Right cardiac atrium (tissue), 5 donors: ENCODE data around the gene MAMDC4. TPM values are rescaled to one million over a fixed set of nuclear protein-coding genes. Genes with fewer than 3 reads are reported as not detected.

Experiments
- ATAC-seq, 2 donors: fragments of 200-7000 bp; cut with Tn5 transposase; one replicate each; pipeline versions ENCODE4 v1.8.0 to v1.9.1; 2020; ENCODE audit warnings: moderate library complexity in 2 of 2, mild to moderate bottlenecking in 1 of 2
- DNase-seq, 3 donors: peaks; one replicate each; pipeline ENCODE4 v3.0.0-alpha.2; 2020
- H3K27ac ChIP-seq: one replicate; pipeline ENCODE4 v1.5.1; 2013; ENCODE audit warnings: mild to moderate bottlenecking, low read length, control low read depth, moderate library complexity
- H3K27me3 ChIP-seq: one replicate; pipeline ENCODE4 v1.6.1; 2013; ENCODE audit not compliant: control insufficient read depth, insufficient read depth
- H3K4me1 ChIP-seq: one replicate; pipeline ENCODE4 v1.6.1; 2013; ENCODE audit warnings: low read length; ENCODE audit not compliant: control insufficient read depth, insufficient read depth
- H3K4me3 ChIP-seq: one replicate; pipeline ENCODE4 v1.5.1; 2013; ENCODE audit warnings: low read length, control low read depth
- H3K9me3 ChIP-seq: one replicate; pipeline ENCODE4 v1.6.1; 2013; ENCODE audit warnings: low read length; ENCODE audit not compliant: control insufficient read depth
- WGBS: extraction: QIAGEN DNeasy Blood & Tissue Kit; methylation state at CpG from one replicate; pipeline ENCODE4 v1.1.7; 2013; 5-methylcytosine and 5-hydroxymethylcytosine counted together
- intact Hi-C, 4 donors: fragments of 100-400 bp; cut with DNase I; formaldehyde crosslinking; loops; one replicate each; pipeline versions ENCODE4 v1.11.0 to v1.14.0; 2022 to 2023
- polyA plus RNA-seq: library from polyadenylated mRNA; stranded (reverse); fragments of 200-250 nt; gene quantifications from one replicate; pipeline ENCODE4 v1.2.3, GENCODE V29; 2013
- total RNA-seq, 4 donors: library from RNA; stranded (reverse); fragmentation: NEBNext Ultra II Directional; extraction: Animal tissue kit (Norgen Biotek cat#: 25700); gene quantifications; one replicate each; pipeline ENCODE4 v1.2.1, GENCODE V29; 2021
- donor health status: healthy with polysubstance abuse.
- donor health status: DM: no; HTN: yes; CAD: no.
- donor health status: DM: no; HTN: no; CAD: no.
- donor health status: DM: no; HTN: yes; CAD: no; lungs with severe emphysema.
- donor health status: DM: yes; HTN: yes; CAD: no.

Gene MAMDC4
- total and polyA plus RNA-seq, 5 donors: 3.0 to 10.8 (median 5.2) TPM

DNA sequence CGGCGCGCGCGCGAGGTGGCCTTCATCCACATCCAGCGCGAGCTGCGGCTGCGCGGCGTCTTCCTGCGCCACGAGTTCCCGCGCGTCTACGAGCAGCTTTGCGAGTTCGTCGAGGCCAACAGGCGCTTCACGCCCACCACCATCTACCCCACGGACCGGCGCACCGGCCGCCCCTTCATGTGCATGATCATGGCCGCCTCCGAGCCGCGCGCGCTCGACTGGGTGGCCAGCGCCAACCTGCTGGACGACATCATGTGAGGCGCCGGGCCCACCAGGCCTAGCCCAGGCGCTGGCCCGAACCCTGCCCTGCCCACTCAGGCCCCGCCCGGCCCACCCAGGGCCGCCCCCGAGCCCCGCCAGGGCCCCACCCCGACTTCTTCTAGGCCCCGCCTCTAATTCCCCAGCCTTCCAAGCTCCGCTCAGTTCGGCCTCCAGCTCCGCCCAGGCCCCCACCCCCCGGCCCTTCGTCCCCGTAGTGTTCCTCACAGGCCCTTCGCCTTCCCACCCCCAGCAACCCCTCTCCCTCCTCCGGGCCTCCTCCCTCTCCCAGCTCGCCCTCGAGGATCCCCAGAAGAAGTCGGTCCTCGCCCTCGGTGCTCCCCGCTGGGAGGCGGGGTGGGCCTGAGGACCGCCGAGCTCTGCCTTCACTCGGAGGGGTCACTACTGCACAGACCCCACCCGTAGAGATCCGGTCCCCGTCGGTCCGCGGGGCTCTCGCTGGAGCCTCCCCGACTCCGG lies 4.9 kb upstream of the MAMDC4 start:
- Histone ChIP-seq H3K27ac (peak overlapping the region; percentile 37), H3K27me3 (no peaks in the 10 kb centered on the region), H3K4me1 (peaks cover 2% of the 10 kb centered on the region), H3K4me3 (peak overlapping the region; percentile 70), H3K9me3 (no peaks in the 10 kb centered on the region)
- ATAC-seq (peak; percentile 18 to 19), DNase-seq (peak; percentile 73 to 92 (median 89))
- intact Hi-C loops: loop anchor here in 2 of 4 donors (5.0 to 10.0 kb wide), 3 partner anchors 95 to 140 kb away; partner anchors contain the start of genes FBXW5 (in 2 of the 2) and C8G (in 1 of the 2)
- WGBS: 5% methylated on average over 75 of the region's 75 CpGs

DNA sequence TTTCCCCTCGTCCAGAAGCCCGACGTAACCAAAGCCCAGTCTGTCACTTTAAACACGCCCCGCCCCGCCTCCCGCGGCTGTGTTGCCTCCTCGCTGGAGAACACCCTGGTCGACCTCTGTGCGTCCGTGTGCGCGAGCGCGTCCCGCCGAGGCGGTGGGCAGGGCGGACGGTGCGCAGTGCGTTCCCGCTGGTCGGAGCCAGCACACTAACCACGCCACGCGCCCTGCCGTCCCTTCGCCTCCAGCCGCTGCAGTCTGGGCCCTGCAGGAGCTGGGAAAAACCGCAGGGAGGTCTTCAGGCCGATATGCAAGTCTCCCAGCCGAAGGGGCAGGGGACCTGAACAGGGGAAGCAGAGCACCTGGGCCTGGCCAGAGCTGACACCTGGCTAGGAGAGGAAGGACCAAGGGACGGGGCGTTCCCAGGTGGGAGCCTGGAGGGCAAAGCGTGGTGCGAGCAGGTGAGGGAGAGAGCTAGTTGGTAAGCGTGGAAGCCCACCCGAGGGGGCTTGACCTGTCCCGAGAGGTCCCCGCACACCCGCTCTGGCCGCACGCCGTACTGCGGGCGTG lies 4.2 kb upstream of the MAMDC4 start:
- intact Hi-C loops: loop anchor here in 2 of 4 donors (5.0 to 10.0 kb wide), 3 partner anchors 94 to 139 kb away; partner anchors contain the start of genes FBXW5 (in 2 of the 2) and C8G (in 1 of the 2)
- no peaks in the 10 kb centered on the region for H3K27me3 ChIP-seq
- H3K27ac ChIP-seq: peak overlapping the region; percentile 85
- H3K4me1 ChIP-seq: peaks cover 2% of the 10 kb centered on the region
- WGBS: under 1% methylated on average over 48 of the region's 48 CpGs
- peak overlapping the region; percentile 70 for H3K4me3 ChIP-seq
- no peaks in the 10 kb centered on the region for H3K9me3 ChIP-seq
- ATAC-seq: peak; percentile 55 to 56
- DNase-seq: peak; percentile 92 to 97 (median 96)

DNA sequence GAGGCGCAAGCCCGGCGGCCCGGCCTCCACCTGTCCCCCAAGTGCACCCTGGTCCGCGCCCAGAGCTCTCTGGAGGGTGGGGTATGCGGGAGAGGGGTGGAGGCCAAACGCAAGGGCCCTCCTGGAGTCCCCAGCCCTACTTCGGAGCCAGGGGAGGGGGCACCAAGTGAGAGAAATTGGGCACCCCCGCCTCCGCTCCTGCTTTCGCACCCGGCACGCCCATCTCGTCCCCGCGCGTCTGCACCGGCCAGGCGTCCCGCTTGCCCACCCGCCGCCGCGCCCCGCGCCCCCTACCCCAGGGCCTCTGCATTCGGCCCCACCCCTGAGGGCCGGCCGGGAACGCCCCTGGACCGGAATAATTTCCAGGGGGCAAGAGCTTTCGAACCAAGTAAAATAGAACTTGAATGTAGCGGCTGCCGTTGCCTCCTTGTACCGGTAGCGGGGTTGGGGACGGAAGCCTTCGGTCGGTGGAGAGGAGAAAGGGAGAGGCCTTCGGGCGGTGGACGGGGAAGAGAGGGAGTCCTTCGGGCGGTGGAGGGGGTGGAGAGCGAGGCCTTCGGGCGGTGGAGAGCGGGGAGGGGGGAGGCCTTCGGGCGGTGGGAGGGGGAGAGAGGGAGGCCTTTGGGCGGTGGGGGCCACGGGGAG lies 3.6 kb upstream of the MAMDC4 start:
- no peaks in the 10 kb centered on the region for H3K9me3 ChIP-seq
- H3K27me3 ChIP-seq: no peaks in the 10 kb centered on the region
- DNase-seq (peak; percentile 63 to 85 (median 83)), ATAC-seq (peak; percentile 8 to 25)
- WGBS: 1% methylated on average over 50 of the region's 53 CpGs
- H3K27ac ChIP-seq: peak overlapping the region; percentile 85
- H3K4me3 ChIP-seq: peak overlapping the region; percentile 70
- H3K4me1 ChIP-seq: peaks cover 2% of the 10 kb centered on the region
- intact Hi-C loops: loop anchor here in 2 of 4 donors (5.0 to 10.0 kb wide), 3 partner anchors 94 to 139 kb away; partner anchors contain the start of genes FBXW5 (in 2 of the 2) and C8G (in 1 of the 2)

DNA sequence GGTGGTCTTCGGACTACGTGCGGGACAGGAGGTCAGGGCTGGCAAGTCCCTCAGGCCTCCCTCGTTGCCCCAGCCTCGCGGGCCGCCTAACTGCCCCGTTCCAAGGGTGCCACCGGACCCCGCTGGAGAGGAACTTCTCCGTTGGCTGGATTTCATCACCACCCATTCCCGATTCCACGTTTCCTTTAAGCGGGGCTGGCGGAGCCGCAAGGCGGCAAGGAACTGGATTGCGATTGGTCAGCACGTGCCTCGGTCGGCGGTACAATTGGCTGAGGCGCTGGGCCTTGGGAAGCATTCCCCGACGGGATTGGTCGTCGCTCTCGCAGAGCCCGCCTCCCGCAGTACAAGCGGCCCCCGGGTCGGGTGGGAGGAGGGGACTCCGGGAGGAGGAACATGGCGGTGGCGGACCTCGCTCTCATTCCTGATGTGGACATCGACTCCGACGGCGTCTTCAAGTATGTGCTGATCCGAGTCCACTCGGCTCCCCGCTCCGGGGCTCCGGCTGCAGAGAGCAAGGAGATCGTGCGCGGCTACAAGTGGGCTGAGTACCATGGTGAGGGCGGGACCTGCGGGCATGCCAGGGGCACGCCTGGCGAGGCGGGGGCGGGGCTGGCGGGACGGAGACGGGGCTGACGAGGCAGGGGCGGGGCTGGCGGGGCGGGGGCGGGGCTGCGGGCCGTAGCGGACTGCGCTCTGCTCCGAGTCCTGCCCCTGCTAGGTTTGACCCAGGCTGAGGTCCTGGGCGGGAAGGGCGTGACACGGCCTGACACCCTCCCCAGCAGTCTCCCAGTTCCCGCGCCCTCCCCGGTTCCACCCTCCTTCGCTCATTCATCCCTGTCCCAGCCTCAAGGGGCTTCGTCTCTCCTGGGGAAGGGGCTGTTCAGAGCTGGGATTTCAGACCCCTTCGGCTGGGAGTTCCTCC lies 2.8 kb upstream of the MAMDC4 start, which contains the start of gene PHPT1:
Gene PHPT1 (plus strand): TSS at position 372 of the 922 bp plus-strand sequence. CDS start 22 bp downstream, at position 394.
- intact Hi-C loops: loop anchor here in 2 of 4 donors (5.0 to 10.0 kb wide), 3 partner anchors 93 to 138 kb away; partner anchors contain the start of genes FBXW5 (in 2 of the 2) and C8G (in 1 of the 2)
- DNase-seq (peak; percentile 99 to 100 (median 99)), ATAC-seq (peak; percentile 89)
- H3K9me3 ChIP-seq: no peaks in the 10 kb centered on the region
- no peaks in the 10 kb centered on the region for H3K27me3 ChIP-seq
- peaks cover 2% of the 10 kb centered on the region for H3K4me1 ChIP-seq
- WGBS: 1% methylated on average over 77 of the region's 77 CpGs
- H3K4me3 ChIP-seq: peak within 1 kb of the TSS; percentile 70
- peak within 1 kb of the TSS; percentile 93 for H3K27ac ChIP-seq

DNA sequence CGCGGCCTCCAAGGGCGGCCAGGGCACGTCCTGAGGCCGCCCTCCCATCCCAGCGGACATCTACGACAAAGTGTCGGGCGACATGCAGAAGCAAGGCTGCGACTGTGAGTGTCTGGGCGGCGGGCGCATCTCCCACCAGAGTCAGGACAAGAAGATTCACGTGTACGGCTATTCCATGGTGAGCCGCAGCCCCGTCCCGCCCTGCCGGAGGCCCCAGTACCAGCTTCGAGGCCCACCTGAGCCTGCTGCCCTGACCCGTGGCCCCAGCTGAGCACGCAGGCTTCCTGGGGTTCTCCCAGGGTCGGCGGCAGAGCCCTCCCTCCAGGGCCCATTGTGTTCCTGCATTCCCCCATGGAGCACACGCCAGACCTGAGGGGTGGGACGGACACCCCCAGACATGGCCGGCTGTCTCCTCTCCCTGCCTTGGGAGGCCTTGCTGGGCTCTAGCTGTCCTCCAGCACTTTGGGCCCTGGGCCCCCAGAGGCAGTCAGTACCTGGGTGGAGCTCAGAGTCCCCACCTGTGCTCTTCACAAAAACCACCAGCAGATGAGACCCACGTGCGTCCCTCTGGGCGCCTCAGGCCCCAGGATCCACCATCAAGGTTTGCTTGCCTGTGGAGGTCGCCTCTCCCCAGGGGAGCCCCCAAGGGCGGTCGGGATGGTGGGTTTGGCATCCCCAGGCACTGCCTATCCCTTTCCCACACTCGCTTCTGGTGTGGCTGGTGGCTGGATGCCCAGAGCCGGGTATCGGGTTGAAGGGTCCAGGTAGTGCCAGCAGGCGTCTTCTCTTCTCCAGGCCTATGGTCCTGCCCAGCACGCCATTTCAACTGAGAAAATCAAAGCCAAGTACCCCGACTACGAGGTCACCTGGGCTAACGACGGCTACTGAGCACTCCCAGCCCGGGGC lies 1.9 kb upstream of the MAMDC4 start:
- Histone ChIP-seq H3K4me1 (peaks cover 2% of the 10 kb centered on the region), H3K4me3 (peak overlapping the region; percentile 60), H3K27ac (peak overlapping the region; percentile 40), H3K9me3 (no peaks in the 10 kb centered on the region), H3K27me3 (no peaks in the 10 kb centered on the region)
- ATAC-seq (no peak), DNase-seq (peak in 2 of 3 donors; percentile 63 to 78)
- intact Hi-C loops: loop anchor here in 3 of 4 donors (5.0 to 10.0 kb wide), 3 partner anchors 92 to 137 kb away; partner anchors contain the start of genes FBXW5 (in 3 of the 3) and C8G (in 2 of the 3)
- WGBS: 40% methylated on average over 43 of the region's 43 CpGs

DNA sequence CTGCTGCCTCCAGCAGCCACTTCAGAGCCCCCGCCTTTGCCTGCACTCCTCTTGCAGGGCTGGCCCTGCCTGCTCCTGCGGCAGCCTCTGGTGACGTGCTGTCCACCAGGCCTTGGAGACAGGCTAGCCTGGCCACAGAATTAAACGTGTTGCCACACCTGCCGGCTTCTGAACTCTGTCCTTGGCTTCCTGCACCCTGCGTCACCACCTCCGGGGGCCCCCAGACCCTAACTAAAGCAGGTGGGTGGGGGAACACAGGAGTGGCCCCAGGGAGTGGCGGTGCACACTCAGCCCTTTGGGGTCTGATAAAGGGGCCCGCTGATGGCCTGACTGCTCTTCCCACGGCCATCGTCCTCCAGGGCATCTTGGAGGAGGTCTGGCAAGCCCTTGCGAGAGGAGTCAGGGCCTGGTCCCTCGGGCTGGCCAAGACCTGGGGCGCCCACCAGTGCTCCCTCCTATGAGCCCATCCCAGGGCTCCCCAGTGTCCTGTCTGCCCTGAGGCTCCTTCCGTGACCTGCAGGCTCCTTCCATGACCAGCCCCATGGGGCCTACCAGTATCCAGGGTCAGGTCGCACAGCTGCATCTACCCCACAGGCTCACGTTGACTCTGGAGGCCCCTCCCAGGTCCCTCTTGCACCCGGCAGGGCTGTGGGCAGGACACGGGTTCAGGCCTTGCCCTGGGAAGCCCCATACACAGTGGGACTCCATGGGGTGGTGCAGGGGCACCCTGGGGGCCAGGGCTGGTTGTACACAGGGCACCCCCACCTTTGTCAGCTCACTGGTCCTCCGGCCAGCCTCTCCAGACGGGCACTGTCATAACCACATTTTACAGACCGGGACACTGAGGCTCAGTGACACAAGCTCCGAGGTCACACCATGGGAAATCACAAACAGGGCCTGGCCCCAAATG lies 1.0 kb upstream of the MAMDC4 start:
- intact Hi-C loops: loop anchor here in 1 of 4 donors (10.0 kb wide), 1 partner anchor 94 kb away; the partner anchor contains the start of genes C8G and FBXW5
- no peaks in the 10 kb centered on the region for H3K9me3 ChIP-seq
- peaks cover 2% of the 10 kb centered on the region for H3K4me1 ChIP-seq
- ATAC-seq: no peak
- H3K27ac ChIP-seq: no peak overlapping the region
- peak; percentile 21 to 63 (median 51) for DNase-seq
- H3K27me3 ChIP-seq: no peaks in the 10 kb centered on the region
- no peak overlapping the region for H3K4me3 ChIP-seq
- 80% methylated on average over 23 of the region's 23 CpGs for WGBS

DNA sequence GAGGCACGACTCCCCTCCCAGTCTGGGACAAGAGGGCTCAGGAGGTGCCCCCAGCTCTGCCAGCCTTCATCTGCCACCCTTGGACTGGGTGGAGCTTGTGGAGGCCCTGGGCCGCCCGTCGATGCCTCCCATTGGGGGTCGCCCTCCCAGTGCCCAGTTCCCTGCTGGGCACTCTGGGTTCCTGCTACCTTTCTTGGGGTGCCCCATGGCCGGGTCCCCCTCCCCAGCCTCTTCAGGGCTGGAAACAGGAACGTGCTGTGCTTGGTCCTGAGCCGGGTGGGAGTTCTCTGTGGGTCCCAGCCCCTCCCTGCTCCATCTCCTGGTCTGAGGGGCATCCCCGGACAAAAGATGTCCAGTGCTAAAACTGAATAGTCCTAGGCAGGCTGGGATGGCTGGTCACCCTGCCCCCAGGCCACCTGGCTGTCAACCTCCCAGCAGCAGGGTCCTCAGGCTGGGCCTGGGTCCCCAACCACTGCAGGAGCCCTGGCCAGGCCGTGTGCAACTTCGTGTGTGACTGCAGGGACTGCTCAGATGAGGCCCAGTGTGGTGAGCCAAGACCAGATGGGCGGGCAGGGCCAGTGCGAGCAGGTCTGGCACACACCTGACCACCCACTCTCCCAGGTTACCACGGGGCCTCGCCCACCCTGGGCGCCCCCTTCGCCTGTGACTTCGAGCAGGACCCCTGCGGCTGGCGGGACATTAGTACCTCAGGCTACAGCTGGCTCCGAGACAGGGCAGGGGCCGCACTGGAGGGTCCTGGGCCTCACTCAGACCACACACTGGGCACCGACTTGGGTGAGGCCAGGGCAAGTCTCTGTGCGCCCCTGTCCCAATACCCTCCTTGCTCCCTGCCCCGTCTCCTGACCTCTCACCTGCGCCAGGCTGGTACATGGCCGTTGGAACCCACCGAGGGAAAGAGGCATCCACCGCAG lies 784 bp downstream of the MAMDC4 start:
- DNase-seq: peak; percentile 11 to 55 (median 51)
- intact Hi-C loops: loop anchor here in 1 of 4 donors (10.0 kb wide), 1 partner anchor 92 kb away; the partner anchor contains the start of genes C8G and FBXW5
- H3K27ac ChIP-seq: no peak overlapping the region

More for the DNA sequence above, 784 bp downstream of the MAMDC4 start:
- ATAC-seq: no peak
- no peak overlapping the region for H3K4me3 ChIP-seq
- no peaks in the 10 kb centered on the region for H3K27me3 ChIP-seq
- WGBS: 85% methylated on average over 29 of the region's 29 CpGs
- H3K9me3 ChIP-seq: no peaks in the 10 kb centered on the region
- peaks cover 2% of the 10 kb centered on the region for H3K4me1 ChIP-seq
